Panc1 (cell line): ENCODE measurements around the gene UBAC1.

Experiments
- CTCF ChIP-seq: fragments of 450-650 bp; IDR thresholded peaks from 2 replicates; pipeline ENCODE4 v1.5.1; 2017; ENCODE audit warnings: mild to moderate bottlenecking
- POLR2AphosphoS5 ChIP-seq: IDR thresholded peaks from 2 replicates; pipeline ENCODE4 v1.6.1; 2012; ENCODE audit warnings: mild to moderate bottlenecking, low read depth, low read length, moderate library complexity
- REST ChIP-seq, 2 experiments: IDR thresholded peaks; 2 replicates each; pipeline ENCODE4 v1.6.1; 2011 to 2012; ENCODE audit warnings: low read depth in 2 of 2, control low read depth in 1 of 2, low read length in 1 of 2, mild to moderate bottlenecking in 1 of 2, moderate library complexity in 1 of 2; ENCODE audit not compliant: insufficient read depth in 1 of 2
- SIN3A ChIP-seq: IDR thresholded peaks from 2 replicates; pipeline ENCODE4 v1.6.1; 2012; ENCODE audit warnings: low read depth, mild to moderate bottlenecking, low read length, moderate library complexity, borderline replicate concordance; ENCODE audit not compliant: insufficient read depth
- TCF7L2 ChIP-seq: IDR thresholded peaks from 2 replicates; pipeline ENCODE4 v1.6.1; 2011; ENCODE audit warnings: mild to moderate bottlenecking, low read depth, low read length, inconsistent platforms

- TF ChIP-seq POLR2AphosphoS5: no peak
- TF ChIP-seq CTCF: no peak
- no peak for TF ChIP-seq TCF7L2
- TF ChIP-seq REST (IDR thresholded peaks at IDR 0.05; ENCODE audit: insufficient read depth in 1 of 2, low read depth in 2 of 2, low read length in 1 of 2): no peak
- TF ChIP-seq SIN3A: no peak
Measured at GRCh38 chr9:135902655-135903357, 58.4 kb downstream of the UBAC1 start.
